ENCODE results near the gene ARHGAP45.

ARHGAP45 gene

GRCh38 chr19:1112268-1113029, 45.5 kb downstream of the ARHGAP45 start:
- Histone ChIP-seq H3K4me1 (ENCODE audit: control insufficient read depth, insufficient read depth, low read depth, low read length) (peaks cover 23% of the 10 kb centered on the region), H2BK120ac (ENCODE audit: low read depth, low read length) (no peak overlapping the region), H3K36me3 (ENCODE audit: control insufficient read depth in 1 of 2, insufficient read depth in 2 of 2, low read depth in 1 of 2, low read length in 2 of 2) (peaks cover 64 to 92% of the 10 kb centered on the region in 2 experiments), H3K27me3 (ENCODE audit: control insufficient read depth in 1 of 2, insufficient read depth in 1 of 2, low read length in 2 of 2) (no peaks in the 10 kb centered on the region), H3K27ac (ENCODE audit: low read length, poor library complexity, severe bottlenecking) (no peak overlapping the region), H3K4me3 (ENCODE audit: insufficient read depth in 1 of 2, low read depth in 1 of 2, low read length in 2 of 2) (no peak overlapping the region), H3K4ac (ENCODE audit: low read depth in 1 of 2, low read length in 2 of 2) (no peak overlapping the region), H2BK15ac (ENCODE audit: low read depth, poor library complexity, severe bottlenecking) (no peak overlapping the region), H3K23ac (ENCODE audit: low read length in 2 of 2) (no peak overlapping the region), H3K4me2 (ENCODE audit: low read length, poor library complexity, severe bottlenecking) (no peak overlapping the region), H2AFZ (ENCODE audit: low read depth, low read length) (no peak overlapping the region), H2AK5ac (ENCODE audit: low read length, severe bottlenecking) (peak overlapping the region; percentile 37), H3K9me3 (ENCODE audit: control insufficient read depth, low read length) (no peaks in the 10 kb centered on the region), H3K18ac (ENCODE audit: low read depth in 1 of 2, low read length in 2 of 2) (no peak overlapping the region), H4K91ac (ENCODE audit: low read length) (peak overlapping the region; percentile 21), H4K8ac (ENCODE audit: low read length) (peak overlapping the region; percentile 22), H2BK5ac (ENCODE audit: low read depth, low read length, poor library complexity, severe bottlenecking) (no peak overlapping the region), H2BK12ac (ENCODE audit: low read length in 2 of 2) (peak overlapping the region in 1 of 2 experiments; percentile 44), H3K9ac (ENCODE audit: low read length) (no peak overlapping the region), H3K79me1 (replicated peaks; ENCODE audit: low read length, poor library complexity, severe bottlenecking) (peaks cover 10% of the 10 kb centered on the region), H3K14ac (ENCODE audit: low read length in 2 of 2) (no peak overlapping the region)
- 87% methylated on average over 71 of the region's 71 CpGs for WGBS
- no peak for DNase-seq

GRCh38 chr19:1113030-1113985, 46.3 kb downstream of the ARHGAP45 start:
- WGBS, result 36% methylated on average over 42 of the region's 44 CpGs
- H4K91ac ChIP-seq (ENCODE audit: low read length), result peak overlapping the region; percentile 79
- H2BK12ac ChIP-seq (ENCODE audit: low read length in 2 of 2), result peak overlapping the region in 1 of 2 experiments; percentile 61

GRCh38 chr19:1113986-1114483, 47.1 kb downstream of the ARHGAP45 start:
- peak overlapping the region; percentile 79 for H4K91ac ChIP-seq (ENCODE audit: low read length)
- no peak overlapping the region for H2BK15ac ChIP-seq (ENCODE audit: low read depth, poor library complexity, severe bottlenecking)
- no peak overlapping the region for H4K8ac ChIP-seq (ENCODE audit: low read length)
- peaks cover 13% of the 10 kb centered on the region for H3K79me1 ChIP-seq (replicated peaks; ENCODE audit: low read length, poor library complexity, severe bottlenecking)
- no peak for DNase-seq
- H3K4ac ChIP-seq (ENCODE audit: low read depth in 1 of 2, low read length in 2 of 2), result no peak overlapping the region
- peak overlapping the region; percentile 96 for H2AK5ac ChIP-seq (ENCODE audit: low read length, severe bottlenecking)
- H2AFZ ChIP-seq (ENCODE audit: low read depth, low read length), result no peak overlapping the region
- peaks cover 23% of the 10 kb centered on the region for H3K4me1 ChIP-seq (ENCODE audit: control insufficient read depth, insufficient read depth, low read depth, low read length)
- H3K4me3 ChIP-seq (ENCODE audit: insufficient read depth in 1 of 2, low read depth in 1 of 2, low read length in 2 of 2), result no peak overlapping the region
- H3K9ac ChIP-seq (ENCODE audit: low read length), result peak overlapping the region; percentile 64
- peak overlapping the region; percentile 84 for H3K27ac ChIP-seq (ENCODE audit: low read length, poor library complexity, severe bottlenecking)
- peak overlapping the region in 1 of 2 experiments; percentile 61 for H2BK12ac ChIP-seq (ENCODE audit: low read length in 2 of 2)
- H3K36me3 ChIP-seq (ENCODE audit: control insufficient read depth in 1 of 2, insufficient read depth in 2 of 2, low read depth in 1 of 2, low read length in 2 of 2), result peaks cover 75 to 92% of the 10 kb centered on the region in 2 experiments
- H3K23ac ChIP-seq (ENCODE audit: low read length in 2 of 2), result no peak overlapping the region
- 93% methylated on average over 25 of the region's 25 CpGs for WGBS
- peak overlapping the region; percentile 20 for H2BK5ac ChIP-seq (ENCODE audit: low read depth, low read length, poor library complexity, severe bottlenecking)
- no peak overlapping the region for H3K4me2 ChIP-seq (ENCODE audit: low read length, poor library complexity, severe bottlenecking)
- peak overlapping the region in 1 of 2 experiments; percentile 81 for H3K18ac ChIP-seq (ENCODE audit: low read depth in 1 of 2, low read length in 2 of 2)
- H3K27me3 ChIP-seq (ENCODE audit: control insufficient read depth in 1 of 2, insufficient read depth in 1 of 2, low read length in 2 of 2), result no peaks in the 10 kb centered on the region
- H3K14ac ChIP-seq (ENCODE audit: low read length in 2 of 2), result peak overlapping the region in 1 of 2 experiments; percentile 76
- no peaks in the 10 kb centered on the region for H3K9me3 ChIP-seq (ENCODE audit: control insufficient read depth, low read length)
- no peak overlapping the region for H2BK120ac ChIP-seq (ENCODE audit: low read depth, low read length)

More at GRCh38 chr19:1113030-1113985, 46.3 kb downstream of the ARHGAP45 start:
- Histone ChIP-seq H3K27me3 (ENCODE audit: control insufficient read depth in 1 of 2, insufficient read depth in 1 of 2, low read length in 2 of 2) (no peaks in the 10 kb centered on the region), H2BK15ac (ENCODE audit: low read depth, poor library complexity, severe bottlenecking) (no peak overlapping the region), H4K8ac (ENCODE audit: low read length) (peak overlapping the region; percentile 22), H3K18ac (ENCODE audit: low read depth in 1 of 2, low read length in 2 of 2) (peak overlapping the region; percentile 81), H3K9ac (ENCODE audit: low read length) (peak overlapping the region; percentile 64), H3K14ac (ENCODE audit: low read length in 2 of 2) (peak overlapping the region in 1 of 2 experiments; percentile 76), H3K4me1 (ENCODE audit: control insufficient read depth, insufficient read depth, low read depth, low read length) (peaks cover 23% of the 10 kb centered on the region), H3K4ac (ENCODE audit: low read depth in 1 of 2, low read length in 2 of 2) (peak overlapping the region in 1 of 2 experiments; percentile 54), H3K79me1 (replicated peaks; ENCODE audit: low read length, poor library complexity, severe bottlenecking) (peaks cover 13% of the 10 kb centered on the region), H3K4me2 (ENCODE audit: low read length, poor library complexity, severe bottlenecking) (peak overlapping the region; percentile 57), H3K27ac (ENCODE audit: low read length, poor library complexity, severe bottlenecking) (peak overlapping the region; percentile 84), H3K9me3 (ENCODE audit: control insufficient read depth, low read length) (no peaks in the 10 kb centered on the region), H2AK5ac (ENCODE audit: low read length, severe bottlenecking) (peak overlapping the region; percentile 96), H3K23ac (ENCODE audit: low read length in 2 of 2) (no peak overlapping the region), H2BK120ac (ENCODE audit: low read depth, low read length) (no peak overlapping the region), H2AFZ (ENCODE audit: low read depth, low read length) (no peak overlapping the region), H3K36me3 (ENCODE audit: control insufficient read depth in 1 of 2, insufficient read depth in 2 of 2, low read depth in 1 of 2, low read length in 2 of 2) (peaks cover 73 to 92% of the 10 kb centered on the region in 2 experiments), H3K4me3 (ENCODE audit: insufficient read depth in 1 of 2, low read depth in 1 of 2, low read length in 2 of 2) (no peak overlapping the region), H2BK5ac (ENCODE audit: low read depth, low read length, poor library complexity, severe bottlenecking) (peak overlapping the region; percentile 20)
- peak; percentile 94 for DNase-seq

All from mesenchymal stem cell (in vitro differentiated cells and primary cell).